HL-60 (cell line): Measurements from ENCODE around the gene MKRN2.
"Not testable (repeated sequence)": the region's sequence is repeated elsewhere in the genome, so short reads cannot be mapped to it uniquely, and the experiment has no call there.

ENCODE experiments used
- DNase-seq, 2 experiments: peaks; one replicate each; pipeline ENCODE4 v3.0.0-alpha.2; 2010 to 2020; ENCODE audit warnings: low read depth in 1 of 2, low spot score in 1 of 2
- H3K27ac ChIP-seq: fragments of 250-450 bp; sonication (Bioruptor Pico); replicated peaks from 2 replicates; pipeline ENCODE4 v1.5.1; 2020; ENCODE audit warnings: mild to moderate bottlenecking, moderate library complexity
- H3K27me3 ChIP-seq: fragments of 250-450 bp; sonication (Bioruptor Pico); 2 replicates; pipeline ENCODE4 v1.5.1; 2021; ENCODE audit warnings: mild to moderate bottlenecking, moderate library complexity; ENCODE audit not compliant: insufficient read depth, poor library complexity, severe bottlenecking
- H3K4me3 ChIP-seq: replicated peaks from 2 replicates; pipeline ENCODE4 v1.5.1; 2011; ENCODE audit warnings: mild to moderate bottlenecking, control low read depth, low read length; ENCODE audit not compliant: insufficient read depth
- CTCF ChIP-seq: IDR thresholded peaks from one replicate; pipeline ENCODE4 v1.5.1; 2011; ENCODE audit warnings: low read length, control low read depth, inconsistent platforms; ENCODE audit not compliant: insufficient read depth
- GABPA ChIP-seq: IDR thresholded peaks from 2 replicates; pipeline ENCODE4 v1.6.1; 2012; ENCODE audit warnings: low read depth
- POLR2AphosphoS5 ChIP-seq: IDR thresholded peaks from 2 replicates; pipeline ENCODE4 v1.6.1; 2012; ENCODE audit warnings: low read depth
- REST ChIP-seq: IDR thresholded peaks from 2 replicates; pipeline ENCODE4 v1.6.1; 2012; ENCODE audit warnings: low read depth; ENCODE audit not compliant: insufficient replicate concordance
- SPI1 ChIP-seq: IDR thresholded peaks from 2 replicates; pipeline ENCODE4 v1.6.1; 2012; ENCODE audit warnings: low read depth, mild to moderate bottlenecking, borderline replicate concordance

The MKRN2 gene

GRCh38 chr3:12628813-12629212 lies 71.9 kb downstream of the MKRN2 start:
- H3K27ac ChIP-seq, result no peak overlapping the region
- no peak for DNase-seq

GRCh38 chr3:12629560-12629959 lies 72.7 kb downstream of the MKRN2 start:
- DNase-seq, result no peak
- TF ChIP-seq CTCF, result no peak
- TF ChIP-seq POLR2AphosphoS5, result no peak
- TF ChIP-seq GABPA, result no peak
- TF ChIP-seq REST, result no peak
- TF ChIP-seq SPI1, result no peak
- no peak overlapping the region for H3K4me3 ChIP-seq
- H3K27me3 ChIP-seq, result no peaks in the 10 kb centered on the region
- no peak overlapping the region for H3K27ac ChIP-seq

More at GRCh38 chr3:12628813-12629212, 71.9 kb downstream of the MKRN2 start:
- Histone ChIP-seq H3K4me3 (no peak overlapping the region), H3K27me3 (no peaks in the 10 kb centered on the region)
- TF ChIP-seq GABPA (no peak), SPI1 (no peak), REST (no peak), POLR2AphosphoS5 (no peak), CTCF (no peak)

- Histone ChIP-seq H3K27me3 (no peaks in the 10 kb centered on the region), H3K27ac (no peak overlapping the region), H3K4me3 (no peak overlapping the region)
- TF ChIP-seq GABPA (no peak), SPI1 (no peak), CTCF (no peak), REST (no peak), POLR2AphosphoS5 (no peak)
- DNase-seq, result no peak
These were observed 73.4 kb downstream of the MKRN2 start for GRCh38 chr3:12630292-12630691.

GRCh38 chr3:12630843-12631242 lies 74.0 kb downstream of the MKRN2 start:
- not testable (repeated sequence) for H3K27ac ChIP-seq, DNase-seq, H3K27me3 ChIP-seq, H3K4me3 ChIP-seq
